ENCODE measurements around the gene MRPL1.
A peak's percentile ranks its signal among the peaks of the same experiment; 100 is the strongest.

Gene MRPL1

DNA sequence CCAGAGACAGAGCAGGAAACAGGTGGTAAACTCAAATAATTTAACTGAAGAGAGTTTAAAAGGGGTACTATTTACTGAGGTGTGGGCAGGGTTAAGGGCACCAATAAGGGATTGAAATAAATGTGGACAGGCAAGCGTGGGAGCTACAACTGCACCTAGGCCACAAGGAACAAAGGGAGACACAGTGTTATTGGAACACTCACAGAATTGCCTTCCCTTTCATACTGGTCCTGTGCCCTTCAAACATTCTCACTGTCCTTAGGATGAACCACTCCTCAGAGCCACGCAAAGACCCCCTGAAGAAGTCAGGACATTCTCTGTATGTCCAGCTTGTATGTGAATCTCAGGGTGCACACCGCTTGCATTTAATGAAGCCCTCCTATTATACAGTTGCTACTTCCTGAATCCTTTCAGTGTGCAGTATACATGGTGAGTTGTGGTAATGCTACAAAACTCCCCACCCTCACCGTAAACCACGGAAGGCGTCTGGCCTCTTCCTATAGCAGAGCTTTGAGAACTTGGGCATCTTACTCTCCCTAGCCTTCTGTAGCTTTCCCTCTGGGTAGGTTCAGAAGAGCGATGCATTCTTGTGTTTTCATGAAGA, 9.6 kb upstream of the MRPL1 start:
- no peak overlapping the region for H3K27ac ChIP-seq
- TF ChIP-seq, protein P1, sequence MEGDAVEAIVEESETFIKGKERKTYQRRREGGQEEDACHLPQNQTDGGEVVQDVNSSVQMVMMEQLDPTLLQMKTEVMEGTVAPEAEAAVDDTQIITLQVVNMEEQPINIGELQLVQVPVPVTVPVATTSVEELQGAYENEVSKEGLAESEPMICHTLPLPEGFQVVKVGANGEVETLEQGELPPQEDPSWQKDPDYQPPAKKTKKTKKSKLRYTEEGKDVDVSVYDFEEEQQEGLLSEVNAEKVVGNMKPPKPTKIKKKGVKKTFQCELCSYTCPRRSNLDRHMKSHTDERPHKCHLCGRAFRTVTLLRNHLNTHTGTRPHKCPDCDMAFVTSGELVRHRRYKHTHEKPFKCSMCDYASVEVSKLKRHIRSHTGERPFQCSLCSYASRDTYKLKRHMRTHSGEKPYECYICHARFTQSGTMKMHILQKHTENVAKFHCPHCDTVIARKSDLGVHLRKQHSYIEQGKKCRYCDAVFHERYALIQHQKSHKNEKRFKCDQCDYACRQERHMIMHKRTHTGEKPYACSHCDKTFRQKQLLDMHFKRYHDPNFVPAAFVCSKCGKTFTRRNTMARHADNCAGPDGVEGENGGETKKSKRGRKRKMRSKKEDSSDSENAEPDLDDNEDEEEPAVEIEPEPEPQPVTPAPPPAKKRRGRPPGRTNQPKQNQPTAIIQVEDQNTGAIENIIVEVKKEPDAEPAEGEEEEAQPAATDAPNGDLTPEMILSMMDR (conservative IDR thresholded peaks at IDR 0.05): no peak

DNA sequence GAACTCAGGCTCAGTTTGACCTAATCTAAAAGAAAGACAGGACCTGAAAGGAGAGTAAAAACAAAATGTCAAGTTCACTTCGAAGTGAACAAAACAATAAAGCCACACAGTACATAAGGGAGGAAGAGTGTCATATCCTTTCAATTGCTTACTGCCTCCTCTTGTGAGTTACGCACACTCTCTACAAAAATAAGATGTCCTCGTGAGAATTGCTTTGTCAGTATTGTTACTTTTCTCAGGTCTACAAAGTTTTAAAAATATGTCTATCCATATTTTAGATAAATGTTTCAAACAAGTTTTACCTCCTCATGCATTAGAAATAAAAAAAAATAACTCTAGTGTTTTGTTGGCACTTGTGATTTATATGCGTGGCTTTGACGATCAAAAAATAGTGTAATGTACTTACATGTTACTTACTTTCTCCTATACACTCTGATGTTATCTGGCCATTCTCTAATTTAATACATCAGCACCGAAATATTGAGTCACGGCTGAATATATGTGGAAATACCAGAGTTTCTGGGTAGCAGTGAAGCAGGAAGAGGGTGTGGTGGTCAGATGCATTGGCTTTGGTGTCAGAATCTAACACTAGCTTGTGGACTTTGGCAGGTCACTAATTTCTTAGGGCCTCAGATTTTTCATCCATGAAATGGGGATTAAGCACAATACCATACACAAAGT, 8.1 kb upstream of the MRPL1 start:
- no peak overlapping the region for H3K27ac ChIP-seq
- TF ChIP-seq, protein P1 (conservative IDR thresholded peaks at IDR 0.05): no peak

DNA sequence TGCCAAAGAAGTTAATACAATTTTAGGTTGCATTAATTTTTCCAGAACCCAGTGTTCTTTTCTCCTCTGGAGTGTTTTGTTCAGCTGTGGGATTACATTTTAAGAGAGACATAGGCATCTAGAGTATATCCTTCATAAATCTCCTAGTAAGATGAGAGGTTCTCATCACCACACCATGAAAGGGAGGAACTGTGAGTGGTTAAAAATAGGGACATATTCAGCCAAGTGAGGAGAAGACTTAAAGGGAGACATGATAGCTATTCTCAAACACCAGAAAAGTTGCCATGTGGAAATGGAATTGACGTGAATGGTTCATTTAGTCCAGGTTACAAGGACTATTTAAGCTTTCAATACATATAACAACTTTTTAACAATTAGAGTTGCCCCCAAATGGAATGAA, 6.5 kb upstream of the MRPL1 start:
- TF ChIP-seq, protein P1 (conservative IDR thresholded peaks at IDR 0.05): no peak
- no peak overlapping the region for H3K27ac ChIP-seq

DNA sequence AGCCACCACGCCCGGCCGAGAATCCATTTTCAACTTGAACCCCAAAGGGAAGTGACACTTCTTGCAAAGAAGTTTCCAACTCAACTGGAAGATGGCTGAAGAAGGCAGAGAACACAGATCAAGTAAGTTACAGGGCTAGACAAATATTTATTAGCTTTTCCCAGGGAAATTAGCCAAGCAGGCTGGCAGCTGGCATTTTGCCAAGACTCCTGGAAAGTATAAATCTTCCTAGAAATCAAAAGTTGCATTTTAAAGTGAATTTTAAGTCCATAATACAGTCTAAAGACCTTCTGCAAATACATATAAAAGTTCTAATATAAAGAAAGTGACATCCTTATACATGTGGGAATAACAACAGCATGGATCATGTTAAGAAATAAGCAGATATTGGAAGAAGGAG, 3.4 kb upstream of the MRPL1 start:
- TF ChIP-seq, protein P1 (conservative IDR thresholded peaks at IDR 0.05): no peak
- H3K27ac ChIP-seq: no peak overlapping the region

DNA sequence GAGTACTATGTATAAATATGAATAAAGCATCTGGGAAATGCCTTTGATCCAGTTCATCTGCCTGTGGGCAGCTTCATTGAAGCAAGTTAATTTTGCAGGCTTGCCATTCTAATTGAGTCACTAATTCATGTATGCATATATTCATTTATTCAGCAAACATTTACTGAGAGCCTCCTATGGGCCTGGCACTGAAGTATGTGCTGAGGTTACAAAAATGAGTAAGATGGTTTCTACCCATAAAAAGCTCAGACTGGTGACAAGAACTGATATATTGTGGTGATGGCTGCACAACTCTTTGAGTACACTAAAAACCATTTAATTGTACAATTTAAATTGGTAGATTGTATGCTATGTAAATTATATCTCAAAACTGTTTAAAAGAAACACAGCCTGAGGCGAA, 1.1 kb upstream of the MRPL1 start:
- H3K27ac ChIP-seq: peak overlapping the region; percentile 96
- TF ChIP-seq, protein P1 (conservative IDR thresholded peaks at IDR 0.05): no peak

DNA sequence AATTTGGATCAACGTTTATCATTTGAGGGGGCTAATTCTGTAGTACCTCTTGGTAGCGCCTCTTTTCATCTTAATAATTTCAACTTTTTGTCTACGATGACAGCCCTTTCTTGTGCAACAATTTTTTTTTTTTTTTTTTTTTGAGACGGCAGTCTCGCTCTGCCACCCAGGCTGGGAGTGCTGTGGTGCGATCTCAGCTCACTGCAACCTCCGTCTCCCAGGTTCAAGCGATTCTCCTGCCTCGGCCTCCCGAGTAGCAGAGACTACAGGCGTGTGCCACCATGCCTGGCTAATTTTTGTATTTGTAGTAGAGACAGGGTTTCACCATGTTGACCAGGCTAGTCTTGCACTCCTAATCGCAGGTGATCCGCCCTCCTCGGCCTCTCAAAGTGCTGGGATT, 711 bp downstream of the MRPL1 start:
- H3K27ac ChIP-seq: peak overlapping the region; percentile 96

DNA sequence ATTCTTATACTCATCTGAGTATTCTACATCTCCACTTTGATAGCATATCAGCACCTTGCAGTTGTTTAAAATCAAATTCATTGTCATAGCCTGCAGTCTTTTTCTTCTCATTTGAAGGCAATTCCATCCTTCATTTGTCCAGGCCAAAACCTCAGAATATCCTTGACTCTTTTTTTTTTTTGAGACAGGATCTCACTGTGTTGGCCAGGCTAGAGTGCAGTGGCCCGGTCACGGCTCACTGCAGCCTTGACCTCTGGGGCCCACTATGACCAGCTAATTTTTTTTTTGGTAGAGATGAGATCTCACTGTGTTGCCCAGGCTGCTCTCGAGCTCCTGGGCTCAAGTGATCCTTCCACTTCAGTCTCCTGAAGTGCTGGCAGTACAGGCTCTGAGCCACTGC, 2.6 kb downstream of the MRPL1 start:
- H3K27ac ChIP-seq: no peak overlapping the region
- TF ChIP-seq, protein P1 (conservative IDR thresholded peaks at IDR 0.05): no peak

DNA sequence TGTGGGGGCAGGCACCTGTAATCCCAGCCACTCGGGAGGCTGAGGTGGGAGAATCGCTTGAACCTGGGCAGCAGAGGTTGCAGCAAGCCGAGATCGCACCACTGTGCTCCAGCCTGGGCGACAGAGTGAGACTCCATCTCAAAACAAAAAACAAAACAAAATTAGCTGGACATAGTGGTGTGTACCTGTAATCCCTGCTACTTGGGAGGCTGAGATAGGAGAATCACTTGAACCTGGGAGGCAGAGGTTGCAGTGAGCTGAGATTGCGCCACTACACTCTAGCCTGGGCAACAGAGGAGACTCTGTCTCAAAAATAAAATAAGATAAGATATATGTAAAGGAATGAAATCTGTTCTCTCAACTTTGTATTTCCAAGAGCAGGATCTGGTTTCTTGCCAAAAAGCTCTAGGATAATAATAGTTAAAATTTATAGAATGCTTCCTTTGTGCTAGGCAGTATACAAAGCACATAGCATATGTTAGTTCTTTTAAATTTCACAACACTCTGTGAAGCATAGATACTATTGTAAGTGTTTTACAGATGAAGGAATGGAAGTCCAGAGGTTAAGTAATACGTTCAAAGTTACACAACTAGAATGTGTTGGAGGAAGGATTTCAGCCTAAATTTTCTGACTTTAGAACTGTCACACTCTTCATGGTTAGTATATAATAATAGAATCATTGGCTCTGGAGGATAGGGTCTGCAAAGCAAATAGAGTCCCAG, 10.3 kb downstream of the MRPL1 start:
- peak overlapping the region; percentile 66 for H3K27ac ChIP-seq
- TF ChIP-seq, protein P1 (conservative IDR thresholded peaks at IDR 0.05): no peak
